Mucosa of descending colon (tissue), 3 donors: ENCODE measurements around the gene AP2A2. TPM values are rescaled to one million over a fixed set of nuclear protein-coding genes. Genes with fewer than 3 reads are reported as not detected.
A peak's percentile ranks its signal among the peaks of the same experiment; 100 is the strongest.

Experiments
- ATAC-seq: fragments of 200-7000 bp; cut with Tn5 transposase; one replicate; pipeline ENCODE4 v1.9.1; 2020; ENCODE audit warnings: mild to moderate bottlenecking, moderate library complexity
- DNase-seq, 3 donors: peaks; one replicate each; pipeline ENCODE4 v3.0.0-alpha.2; 2020
- H3K36me3 ChIP-seq: fragments of 200-600 bp; one replicate; pipeline ENCODE4 v1.8.0; 2021; ENCODE audit warnings: low read depth, mild to moderate bottlenecking
- H3K4me1 ChIP-seq: fragments of 200-600 bp; one replicate; pipeline ENCODE4 v1.8.0; 2021; ENCODE audit warnings: low read depth, mild to moderate bottlenecking
- H3K4me3 ChIP-seq: fragments of 200-600 bp; one replicate; pipeline ENCODE4 v1.8.0; 2021; ENCODE audit warnings: mild to moderate bottlenecking
- H3K9me3 ChIP-seq: fragments of 200-600 bp; one replicate; pipeline ENCODE4 v1.8.0; 2021; ENCODE audit warnings: mild to moderate bottlenecking
- intact Hi-C, 2 donors: fragments of 100-400 bp; cut with DNase I in 1 of 2; cut with micrococcal nuclease in 1 of 2; formaldehyde crosslinking; loops; one replicate each; pipeline versions ENCODE4 v1.11.0 to v1.11.1; 2022; cut with DNase I, micrococcal nuclease
- total RNA-seq, 3 donors: library from RNA; stranded (reverse); fragmentation: NEBNext Ultra II Directional in 2 of 3; extraction: Animal tissue kit (Norgen Biotek cat#: 25700) in 2 of 3; gene quantifications; one replicate each; pipeline versions ENCODE4 v1.2.1 to v1.2.4, GENCODE V29; 2021 to 2023
- TF ChIP-seq, protein P1 (sequence below): fragments of 200-600 bp; IDR thresholded peaks from one replicate; pipeline ENCODE4 v1.8.0; 2022; ENCODE audit warnings: antibody characterized with exemption, mild to moderate bottlenecking
- donor health status: DM: no; HTN: no; CAD: no; lungs with moderate emphysema.
- donor health status: DM: no; HTN: no; CAD: no.
- donor health status: DM: no; HTN: yes; CAD: no.

The AP2A2 gene
- total RNA-seq, 3 donors from 2014 or later, result 68.8 to 105 (median 99.5) TPM

DNA sequence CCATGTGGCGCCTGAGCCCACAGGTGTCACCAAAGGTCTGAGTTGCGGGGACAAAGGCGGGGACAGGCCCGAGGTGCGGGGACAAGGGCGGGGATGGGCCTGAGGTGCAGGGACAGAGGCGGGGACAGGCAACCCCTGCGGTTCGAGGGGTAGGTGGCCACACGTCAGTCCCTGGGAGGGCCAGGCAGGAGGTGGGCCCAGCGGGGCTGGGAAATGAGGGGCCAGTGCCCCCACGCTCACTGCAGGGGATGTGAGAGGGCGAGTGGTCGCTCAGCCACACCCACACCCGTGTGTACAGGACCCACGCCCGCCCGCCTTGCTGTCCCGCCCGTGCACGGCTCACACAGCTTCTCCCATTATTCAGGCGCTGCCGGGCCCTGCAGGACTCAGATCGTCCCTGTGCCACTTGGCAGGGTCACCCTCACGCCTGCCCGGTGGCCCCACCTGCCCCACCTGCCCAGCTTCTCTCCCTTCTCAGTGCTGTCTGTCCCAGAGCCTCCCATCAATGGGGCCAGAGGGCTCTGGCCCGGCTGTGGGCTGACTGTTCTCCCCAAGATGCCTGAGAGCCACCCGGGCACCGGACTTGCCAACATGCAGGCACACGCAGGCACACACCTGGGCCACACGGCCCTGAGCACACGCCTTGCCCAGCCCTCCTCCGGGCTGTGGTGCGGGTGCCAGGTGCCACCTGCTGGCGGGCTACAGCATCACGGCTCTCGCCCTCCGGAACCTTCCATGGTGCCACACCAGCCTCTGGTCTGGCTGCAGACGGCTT, 125.1 kb downstream of the AP2A2 start:
- no peaks in the 10 kb centered on the region for H3K9me3 ChIP-seq
- no peak overlapping the region for H3K4me3 ChIP-seq
- DNase-seq (peak; percentile 85 to 93 (median 89)), ATAC-seq (peak; percentile 78)
- intact Hi-C loops, result loop anchor here in 1 of 2 donors (5.0 kb wide), 1 partner anchor 203 kb away; no protein-coding TSS in a partner anchor
- no peaks in the 10 kb centered on the region for H3K36me3 ChIP-seq
- H3K4me1 ChIP-seq, result peaks cover 35% of the 10 kb centered on the region
- TF ChIP-seq, protein P1, sequence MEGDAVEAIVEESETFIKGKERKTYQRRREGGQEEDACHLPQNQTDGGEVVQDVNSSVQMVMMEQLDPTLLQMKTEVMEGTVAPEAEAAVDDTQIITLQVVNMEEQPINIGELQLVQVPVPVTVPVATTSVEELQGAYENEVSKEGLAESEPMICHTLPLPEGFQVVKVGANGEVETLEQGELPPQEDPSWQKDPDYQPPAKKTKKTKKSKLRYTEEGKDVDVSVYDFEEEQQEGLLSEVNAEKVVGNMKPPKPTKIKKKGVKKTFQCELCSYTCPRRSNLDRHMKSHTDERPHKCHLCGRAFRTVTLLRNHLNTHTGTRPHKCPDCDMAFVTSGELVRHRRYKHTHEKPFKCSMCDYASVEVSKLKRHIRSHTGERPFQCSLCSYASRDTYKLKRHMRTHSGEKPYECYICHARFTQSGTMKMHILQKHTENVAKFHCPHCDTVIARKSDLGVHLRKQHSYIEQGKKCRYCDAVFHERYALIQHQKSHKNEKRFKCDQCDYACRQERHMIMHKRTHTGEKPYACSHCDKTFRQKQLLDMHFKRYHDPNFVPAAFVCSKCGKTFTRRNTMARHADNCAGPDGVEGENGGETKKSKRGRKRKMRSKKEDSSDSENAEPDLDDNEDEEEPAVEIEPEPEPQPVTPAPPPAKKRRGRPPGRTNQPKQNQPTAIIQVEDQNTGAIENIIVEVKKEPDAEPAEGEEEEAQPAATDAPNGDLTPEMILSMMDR, result peak; percentile 95

DNA sequence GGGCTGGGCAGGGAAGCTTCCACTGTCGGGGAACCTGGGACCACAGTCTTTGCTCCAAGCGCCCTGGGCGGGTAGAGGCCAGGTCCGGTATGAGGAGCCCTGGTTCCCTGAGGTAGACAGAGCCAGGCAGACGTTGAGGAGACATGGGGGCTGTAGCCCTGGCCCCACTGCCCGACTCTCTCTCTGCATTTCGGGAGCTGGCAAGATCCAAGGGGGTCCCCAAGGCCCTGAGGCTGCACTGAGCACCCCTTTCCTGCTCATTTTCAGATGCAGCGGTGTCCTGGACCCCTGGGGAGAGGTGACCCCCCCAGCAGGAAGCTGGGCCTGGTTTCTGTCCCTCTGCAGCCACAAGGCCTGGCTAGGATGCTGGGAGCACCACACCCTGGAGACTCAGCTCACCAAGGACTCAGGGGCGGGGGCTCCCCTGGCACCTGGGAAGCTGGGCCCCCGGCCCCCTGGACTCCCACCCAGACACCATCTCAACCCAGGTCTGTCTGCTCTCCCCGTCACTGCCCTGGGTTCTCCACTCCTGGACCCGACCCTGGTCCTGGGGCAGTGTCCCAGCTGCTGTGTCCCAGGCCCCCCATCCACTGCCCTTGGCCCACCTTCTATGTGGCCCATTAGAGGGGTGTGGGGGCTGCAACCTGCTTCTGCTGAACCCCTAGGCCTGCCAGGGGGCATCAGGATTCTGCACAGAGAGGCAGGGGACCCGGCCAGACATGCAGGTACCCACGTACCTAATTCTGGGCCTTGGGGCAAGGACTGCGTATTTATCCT, 125.9 kb downstream of the AP2A2 start:
- DNase-seq (peak in 1 of 3 donors; percentile 52), ATAC-seq (no peak)
- TF ChIP-seq, protein P1, result no peak
- intact Hi-C loops, result loop anchor here in 1 of 2 donors (5.0 kb wide), 1 partner anchor 204 kb away; no protein-coding TSS in a partner anchor
- Histone ChIP-seq H3K9me3 (no peaks in the 10 kb centered on the region), H3K4me1 (peaks cover 36% of the 10 kb centered on the region), H3K36me3 (no peaks in the 10 kb centered on the region), H3K4me3 (no peak overlapping the region)

DNA sequence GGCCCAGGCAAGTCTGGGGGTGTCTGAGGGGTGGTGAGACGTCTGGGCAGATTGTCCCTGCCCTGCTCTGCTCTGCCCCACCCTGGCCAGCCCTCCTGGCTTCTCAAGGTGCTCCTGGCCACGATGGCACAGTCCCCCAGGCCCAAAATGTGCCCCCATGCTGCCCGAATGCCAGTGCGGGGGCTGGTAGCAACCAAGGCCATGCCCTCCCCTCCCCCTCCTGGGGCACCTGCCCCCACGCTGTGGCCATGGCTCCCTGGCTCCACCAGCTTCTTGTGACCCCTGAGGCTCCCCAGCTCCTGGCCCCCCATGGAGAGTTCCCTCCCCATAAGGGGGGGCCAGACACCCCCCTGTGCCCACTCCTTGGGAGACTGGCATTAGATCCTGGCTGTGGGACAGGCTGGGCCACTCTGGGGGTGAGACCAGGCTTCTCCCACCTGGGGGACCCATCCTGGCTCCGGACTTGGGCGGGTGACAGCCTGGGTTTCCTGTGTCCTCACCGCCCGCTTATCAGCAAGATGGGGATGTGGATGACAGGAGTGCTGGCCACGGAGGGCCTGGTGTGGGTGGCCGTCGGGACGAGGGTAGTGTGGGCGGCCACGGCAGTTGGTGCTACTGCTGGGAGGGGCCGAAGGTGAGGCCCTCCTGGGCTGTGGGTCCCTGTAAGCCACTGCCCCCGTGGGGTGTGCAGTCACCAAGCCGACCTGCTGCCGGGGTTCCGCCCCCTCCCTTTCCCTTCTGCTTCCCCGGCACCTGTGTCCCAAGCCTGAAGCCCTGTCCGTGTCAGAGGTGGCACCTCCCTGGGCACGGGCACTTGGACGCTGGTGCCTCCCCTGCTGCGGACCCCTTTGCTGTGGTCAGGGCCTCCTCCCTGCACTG, 126.7 kb downstream of the AP2A2 start:
- ATAC-seq, result no peak
- intact Hi-C loops, result loop anchor here in 1 of 2 donors (5.0 kb wide), 1 partner anchor 205 kb away; no protein-coding TSS in a partner anchor
- DNase-seq, result peak in 2 of 3 donors; percentile 46 to 53
- Histone ChIP-seq H3K9me3 (no peaks in the 10 kb centered on the region), H3K4me3 (no peak overlapping the region), H3K4me1 (peaks cover 36% of the 10 kb centered on the region), H3K36me3 (no peaks in the 10 kb centered on the region)
- TF ChIP-seq, protein P1, result no peak

GRCh38 chr11:1053121-1053901, 127.6 kb downstream of the AP2A2 start:
- peak; percentile 32 for ATAC-seq
- intact Hi-C loops, result loop anchor here in 1 of 2 donors (5.0 kb wide), 1 partner anchor 206 kb away; no protein-coding TSS in a partner anchor
- peak; percentile 59 to 78 (median 67) for DNase-seq
- Histone ChIP-seq H3K9me3 (no peaks in the 10 kb centered on the region), H3K36me3 (no peaks in the 10 kb centered on the region), H3K4me1 (peaks cover 37% of the 10 kb centered on the region), H3K4me3 (no peak overlapping the region)
- TF ChIP-seq, protein P1, result no peak
